ENCODE data around the gene ALDH1L1.

ALDH1L1 gene

GRCh38 chr3:126117786-126118185 lies 62.6 kb downstream of the ALDH1L1 start:
- DNase-seq = no peak

DNA sequence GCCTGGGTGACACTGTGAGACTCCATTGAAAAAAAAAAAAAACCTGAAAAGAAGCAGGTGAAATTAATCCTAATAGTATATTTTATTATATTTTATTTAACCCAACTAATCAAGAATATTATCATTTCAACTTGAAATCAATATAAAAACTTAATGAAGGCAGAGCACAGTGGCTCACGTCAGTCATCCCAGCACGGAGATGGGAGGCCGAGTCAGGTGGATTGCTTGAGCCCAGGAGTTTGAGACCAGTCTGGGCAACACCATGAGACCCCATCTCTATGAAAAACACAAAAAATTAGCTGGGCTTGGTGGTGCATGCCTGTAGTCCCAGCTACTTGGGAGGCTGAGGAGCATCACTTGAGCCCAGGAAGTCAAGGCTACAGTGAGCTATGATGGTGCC lies 63.2 kb downstream of the ALDH1L1 start:
- no peak for DNase-seq

- no peak for DNase-seq
Observed at GRCh38 chr3:126116526-126116925, 63.9 kb downstream of the ALDH1L1 start.

DNA sequence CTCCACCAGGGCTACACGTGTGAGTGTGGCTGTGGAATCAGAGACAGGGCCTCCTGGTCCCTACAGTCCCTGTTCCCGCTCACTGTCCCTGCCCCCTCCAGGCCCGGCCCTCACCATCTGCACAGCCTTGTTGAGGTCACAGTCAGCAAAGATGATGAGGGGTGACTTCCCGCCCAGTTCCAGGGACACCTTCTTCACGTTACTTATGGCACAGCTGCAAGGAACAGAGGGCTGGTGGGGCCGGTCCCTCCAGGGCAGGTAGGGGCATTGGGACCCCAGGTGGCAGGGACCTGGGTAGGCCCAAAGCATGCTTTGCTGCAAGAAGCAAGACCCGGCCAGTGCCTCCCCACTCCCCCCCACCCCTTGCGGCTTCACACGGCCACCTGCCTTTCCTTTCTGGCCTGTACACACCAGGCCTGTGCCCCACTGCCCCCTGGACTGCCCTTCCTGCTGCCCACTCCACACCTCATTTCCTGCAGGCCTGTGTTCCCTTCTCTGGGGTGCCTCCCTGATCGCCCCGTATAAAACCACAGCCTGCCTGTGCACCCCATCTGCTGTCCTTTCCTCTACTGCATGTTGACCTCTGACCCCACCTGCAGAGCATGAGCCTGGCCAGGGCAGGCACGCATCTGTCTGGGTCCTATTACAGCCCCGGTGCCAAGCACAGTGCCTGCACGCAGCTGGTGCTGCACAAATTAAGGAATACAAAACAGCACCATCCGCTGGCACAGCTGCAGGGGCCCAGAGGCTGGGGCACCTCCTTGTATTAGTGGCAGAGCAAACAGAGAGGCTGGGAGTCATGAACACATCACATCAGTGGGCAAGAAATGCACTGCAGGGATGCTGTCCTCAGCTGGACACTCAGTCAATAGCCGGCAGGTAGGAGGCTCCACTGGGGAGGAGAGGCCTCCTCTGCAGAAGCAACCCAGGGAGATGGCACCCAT lies 65.7 kb downstream of the ALDH1L1 start:
- no peak for DNase-seq

GRCh38 chr3:126113733-126114442 lies 66.5 kb downstream of the ALDH1L1 start:
- no peak for DNase-seq

DNA sequence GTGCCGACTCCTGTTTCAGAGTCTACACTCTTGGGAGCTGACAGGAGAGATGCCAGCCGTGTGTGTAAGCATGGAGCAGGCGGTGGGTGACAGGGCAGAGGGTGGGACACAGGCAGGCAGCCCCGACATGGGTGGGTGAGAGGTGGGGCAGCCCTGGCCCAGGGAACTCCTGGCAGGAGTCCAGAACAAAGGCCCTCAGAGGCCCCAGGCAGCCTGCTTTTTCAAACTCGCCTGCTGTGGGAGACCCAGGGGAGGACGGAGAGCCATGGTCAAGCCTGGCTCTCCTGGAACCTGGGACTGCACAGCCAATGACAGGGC lies 67.2 kb downstream of the ALDH1L1 start:
- DNase-seq = no peak

- no peak for DNase-seq
Observed at GRCh38 chr3:126112531-126113237, 67.7 kb downstream of the ALDH1L1 start.

GRCh38 chr3:126111566-126112475 lies 68.6 kb downstream of the ALDH1L1 start:
- no peak for DNase-seq

DNA sequence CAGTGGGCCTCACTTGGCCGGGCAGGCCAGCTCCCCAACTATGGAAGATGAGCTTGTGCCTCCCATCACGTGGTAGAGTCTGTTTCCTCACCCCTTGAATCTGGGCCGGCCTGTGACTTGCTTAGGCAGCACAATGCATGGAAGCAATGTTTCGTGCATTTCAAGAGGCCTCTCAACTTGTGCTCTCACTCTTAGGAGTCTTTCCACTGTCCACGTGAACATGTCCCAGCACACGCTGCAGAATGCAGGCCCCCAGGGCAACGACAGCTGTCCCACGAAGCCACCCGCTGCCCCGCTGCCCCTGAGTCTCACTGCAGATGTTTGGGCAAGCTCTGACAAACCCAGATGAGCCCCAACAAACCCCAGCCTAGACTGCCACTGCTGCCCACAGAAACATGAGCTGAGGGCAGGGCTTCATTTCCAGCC lies 69.2 kb downstream of the ALDH1L1 start:
- no peak for DNase-seq

DNA sequence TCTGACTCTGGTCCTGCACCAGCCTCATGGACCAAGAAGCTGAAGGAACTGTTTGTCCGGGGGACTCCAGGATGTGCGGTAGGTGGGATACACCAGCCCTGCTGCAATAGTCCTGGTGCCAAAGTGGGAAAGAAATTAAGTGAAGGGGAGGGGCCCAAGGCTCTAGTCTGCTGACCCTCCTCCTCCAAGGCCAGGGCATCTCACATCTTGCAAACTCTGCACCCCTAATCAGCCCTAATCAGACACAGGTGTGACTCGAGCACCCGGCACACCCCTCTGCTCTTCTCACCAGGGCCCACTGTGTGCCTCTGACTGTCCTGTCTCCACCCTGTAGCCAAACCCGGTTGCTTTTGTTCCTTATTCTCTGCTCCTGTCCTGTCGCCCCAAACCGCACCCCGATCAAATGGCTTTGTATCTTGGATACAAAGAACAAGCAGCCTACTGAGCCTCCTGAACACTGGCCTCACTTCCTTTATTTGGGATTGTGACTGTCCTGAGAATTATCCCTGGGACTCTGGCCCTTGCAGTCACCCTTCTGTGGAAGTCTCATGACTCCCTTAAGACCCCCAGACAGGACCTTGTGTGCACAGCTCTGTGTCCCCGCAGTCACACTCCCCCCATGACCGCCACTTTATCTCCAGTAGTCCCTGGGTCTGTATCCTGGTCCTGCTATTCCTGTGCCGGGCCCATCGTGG lies 69.8 kb downstream of the ALDH1L1 start:
- DNase-seq = no peak

DNA sequence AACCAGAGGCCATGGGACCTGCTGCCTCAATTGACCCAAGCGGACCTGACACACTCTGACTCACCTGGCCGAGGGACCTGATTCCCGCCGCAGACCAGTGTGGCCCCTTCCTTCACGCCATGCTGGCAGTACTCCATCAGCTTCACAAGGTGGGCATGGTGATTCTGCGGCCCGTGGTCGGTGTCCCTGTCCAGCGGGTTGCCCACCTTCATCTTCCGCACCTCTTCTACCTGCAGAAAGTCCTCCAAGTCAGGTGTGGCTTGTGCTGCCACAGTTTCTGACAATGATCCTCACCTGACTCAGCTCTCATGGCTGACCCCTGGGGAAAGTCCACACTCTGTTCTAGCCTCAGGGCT lies 70.5 kb downstream of the ALDH1L1 start:
- DNase-seq = no peak

DNA sequence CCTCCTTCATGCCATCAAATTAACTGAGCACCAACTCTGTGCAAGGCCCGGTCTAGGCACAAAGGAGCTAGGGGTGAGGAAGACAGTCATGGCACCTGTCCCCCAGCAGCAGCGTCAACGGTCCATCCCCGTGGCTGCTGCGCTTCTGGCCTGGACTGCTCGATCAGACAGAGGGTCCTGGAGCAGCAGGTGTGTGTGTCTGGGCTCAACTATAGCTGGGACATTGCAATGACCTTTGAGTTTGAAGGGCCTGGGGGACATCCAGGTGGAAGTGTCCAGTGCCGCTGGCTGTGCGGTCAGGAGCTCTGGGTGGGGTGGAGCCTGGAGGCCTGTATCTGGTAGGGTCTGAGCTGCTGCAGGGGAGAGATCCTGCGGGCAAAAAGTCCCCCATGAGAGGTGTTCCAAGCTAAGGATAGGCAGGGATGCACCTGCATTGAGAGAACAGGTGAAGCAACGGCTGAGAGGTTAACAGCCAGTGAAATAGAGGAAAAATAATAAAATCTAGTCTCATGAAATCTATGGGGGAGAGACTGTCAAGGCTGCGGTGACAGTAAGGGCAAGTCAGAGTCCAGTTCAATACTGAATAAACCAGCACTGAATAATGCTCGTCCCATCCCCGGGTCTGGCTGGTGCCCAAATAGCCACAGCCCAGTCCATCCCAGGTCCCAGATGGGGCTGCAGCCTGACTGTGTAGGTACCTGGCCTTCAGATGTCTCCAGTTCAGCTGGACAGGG lies 71.1 kb downstream of the ALDH1L1 start:
- no peak for DNase-seq

GRCh38 chr3:126108676-126109050 lies 71.7 kb downstream of the ALDH1L1 start:
- DNase-seq = no peak

DNA sequence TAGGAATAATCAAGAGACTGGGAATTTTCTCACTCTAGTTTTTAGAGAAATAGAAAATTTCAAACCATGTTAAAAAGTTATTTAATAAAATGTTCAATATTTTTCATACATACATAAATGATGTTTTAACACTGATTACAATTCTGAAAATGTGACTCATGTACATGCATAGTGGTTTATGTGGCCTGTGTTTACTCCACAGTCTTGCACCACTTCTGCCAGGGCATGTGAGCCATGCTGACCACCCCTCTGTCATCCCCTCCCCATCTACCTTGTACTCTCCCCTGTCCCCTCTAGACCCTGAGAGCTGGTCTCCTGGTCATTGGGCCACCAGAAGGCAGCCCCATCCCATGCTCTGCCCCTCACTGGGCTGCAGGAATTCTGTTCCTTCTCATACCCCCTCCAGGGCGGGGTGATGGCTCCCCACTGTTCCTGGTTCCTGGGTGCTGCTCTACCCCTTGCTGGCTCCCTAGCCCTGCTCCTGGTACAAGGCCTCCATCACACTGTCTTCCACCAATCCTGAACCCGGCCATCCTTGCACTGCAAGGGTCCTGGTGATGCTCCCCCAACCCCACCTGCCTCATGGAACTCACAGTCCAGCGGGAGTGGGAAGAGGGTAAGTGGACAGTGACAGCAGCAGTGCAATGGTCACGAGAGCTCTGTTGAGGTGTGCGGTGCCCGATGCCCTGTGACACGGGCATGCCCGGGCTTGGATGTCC lies 72.3 kb downstream of the ALDH1L1 start:
- no peak for DNase-seq

GRCh38 chr3:126107203-126107939 lies 73.0 kb downstream of the ALDH1L1 start:
- DNase-seq = no peak

GRCh38 chr3:126106336-126107202 lies 73.8 kb downstream of the ALDH1L1 start:
- DNase-seq = no peak

- DNase-seq = no peak
Observed at GRCh38 chr3:126105691-126106187, 74.6 kb downstream of the ALDH1L1 start.

- no peak for DNase-seq
Observed at GRCh38 chr3:126104742-126105605, 75.4 kb downstream of the ALDH1L1 start.
